ENCODE results near the gene CHIC1.
A peak's percentile ranks its signal among the peaks of the same experiment; 100 is the strongest.

CHIC1 gene

DNA sequence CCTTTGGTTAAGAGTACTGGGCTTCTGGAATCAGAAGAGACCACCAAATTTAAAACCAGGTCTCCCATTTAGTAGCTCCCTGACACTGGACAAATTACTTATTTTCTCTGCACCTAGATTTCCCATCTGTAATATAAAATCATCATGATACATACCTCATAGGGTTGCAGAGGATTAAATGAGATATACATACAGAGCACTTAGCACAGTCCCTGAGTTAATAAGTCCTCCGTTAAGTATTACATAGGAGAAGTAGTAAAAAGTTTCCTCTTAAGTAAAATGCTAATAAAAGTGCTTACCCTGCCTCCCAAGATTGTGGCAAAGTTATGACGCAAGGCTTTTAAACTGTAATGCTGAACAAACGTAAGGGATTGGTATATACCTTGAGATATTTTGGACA, 539 bp upstream of the CHIC1 start:
- H3F3A ChIP-seq (ENCODE audit: insufficient read depth, low read length) = peaks cover 8% of the 10 kb centered on the region; the same call in 1 of the 2 replicates
- TF ChIP-seq, protein P1, sequence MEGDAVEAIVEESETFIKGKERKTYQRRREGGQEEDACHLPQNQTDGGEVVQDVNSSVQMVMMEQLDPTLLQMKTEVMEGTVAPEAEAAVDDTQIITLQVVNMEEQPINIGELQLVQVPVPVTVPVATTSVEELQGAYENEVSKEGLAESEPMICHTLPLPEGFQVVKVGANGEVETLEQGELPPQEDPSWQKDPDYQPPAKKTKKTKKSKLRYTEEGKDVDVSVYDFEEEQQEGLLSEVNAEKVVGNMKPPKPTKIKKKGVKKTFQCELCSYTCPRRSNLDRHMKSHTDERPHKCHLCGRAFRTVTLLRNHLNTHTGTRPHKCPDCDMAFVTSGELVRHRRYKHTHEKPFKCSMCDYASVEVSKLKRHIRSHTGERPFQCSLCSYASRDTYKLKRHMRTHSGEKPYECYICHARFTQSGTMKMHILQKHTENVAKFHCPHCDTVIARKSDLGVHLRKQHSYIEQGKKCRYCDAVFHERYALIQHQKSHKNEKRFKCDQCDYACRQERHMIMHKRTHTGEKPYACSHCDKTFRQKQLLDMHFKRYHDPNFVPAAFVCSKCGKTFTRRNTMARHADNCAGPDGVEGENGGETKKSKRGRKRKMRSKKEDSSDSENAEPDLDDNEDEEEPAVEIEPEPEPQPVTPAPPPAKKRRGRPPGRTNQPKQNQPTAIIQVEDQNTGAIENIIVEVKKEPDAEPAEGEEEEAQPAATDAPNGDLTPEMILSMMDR (IDR thresholded peaks at IDR 0.05; ENCODE audit: low read length) = no peak
- TF ChIP-seq EZH2 (optimal IDR thresholded peaks at IDR 0.05; ENCODE audit: low read depth, low read length) (no peak), EZH2phosphoT487 (IDR thresholded peaks at IDR 0.05; ENCODE audit: low read length) (no peak)
- H3K9me2 ChIP-seq (replicated peaks; ENCODE audit: insufficient read depth, low read length) = no peaks in the 10 kb centered on the region
- H2AFZ ChIP-seq (ENCODE audit: low read length) = peak overlapping the region; percentile 52
- H3K9ac ChIP-seq (ENCODE audit: low read length) = peak overlapping the region; percentile 59; the same call in 1 of the 2 replicates
- H3K79me2 ChIP-seq (ENCODE audit: low read length) = peaks cover 32% of the 10 kb centered on the region
- peak overlapping the region; percentile 39; the same call in 1 of the 2 replicates for H3K27ac ChIP-seq (ENCODE audit: low read length)
- no peak for DNase-seq
- H3K36me3 ChIP-seq (replicated peaks; ENCODE audit: insufficient read depth, low read length) = no peaks in the 10 kb centered on the region
- H3K4me3 ChIP-seq (ENCODE audit: low read length) = peak overlapping the region; percentile 76
- no peaks in the 10 kb centered on the region for H3K4me1 ChIP-seq (ENCODE audit: low read length)
- H3K27me3 ChIP-seq (replicated peaks; ENCODE audit: insufficient read depth, low read length) = no peaks in the 10 kb centered on the region
- H3K9me3 ChIP-seq (replicated peaks; ENCODE audit: insufficient read depth, low read length) = no peaks in the 10 kb centered on the region
- H3K4me2 ChIP-seq (ENCODE audit: low read depth, low read length) = peak overlapping the region; percentile 68
- no peaks in the 10 kb centered on the region for H4K20me1 ChIP-seq (ENCODE audit: insufficient read depth, low read length)

DNA sequence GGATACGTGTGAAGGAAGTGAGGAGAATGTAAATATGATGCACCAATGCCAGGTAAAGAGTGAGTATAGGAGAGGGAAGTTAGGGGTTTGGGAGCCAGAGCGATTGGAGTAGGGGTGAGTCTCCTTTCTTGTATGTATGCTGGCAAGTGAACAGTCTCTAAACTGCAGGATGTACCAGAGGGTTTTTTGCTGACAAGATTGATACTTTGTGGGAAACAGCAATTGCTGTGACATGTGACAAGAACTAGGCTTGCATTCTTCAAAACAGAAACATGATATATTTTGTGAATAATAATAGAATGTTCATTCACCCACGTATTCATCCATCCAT, 706 bp downstream of the CHIC1 start:
- H3K9me3 ChIP-seq (replicated peaks; ENCODE audit: insufficient read depth, low read length) = no peaks in the 10 kb centered on the region
- H3K36me3 ChIP-seq (replicated peaks; ENCODE audit: insufficient read depth, low read length) = no peaks in the 10 kb centered on the region
- H3K4me2 ChIP-seq (ENCODE audit: low read depth, low read length) = peak overlapping the region; percentile 51
- H3K27me3 ChIP-seq (replicated peaks; ENCODE audit: insufficient read depth, low read length) = no peaks in the 10 kb centered on the region
- H3F3A ChIP-seq (ENCODE audit: insufficient read depth, low read length) = peaks cover 8% of the 10 kb centered on the region; the same call in 1 of the 2 replicates
- H3K4me1 ChIP-seq (ENCODE audit: low read length) = no peaks in the 10 kb centered on the region
- H3K27ac ChIP-seq (ENCODE audit: low read length) = peak overlapping the region; percentile 82
- H4K20me1 ChIP-seq (ENCODE audit: insufficient read depth, low read length) = no peaks in the 10 kb centered on the region
- DNase-seq = peak; percentile 63
- peak overlapping the region; percentile 80 for H2AFZ ChIP-seq (ENCODE audit: low read length)
- H3K79me2 ChIP-seq (ENCODE audit: low read length) = peaks cover 38% of the 10 kb centered on the region
- TF ChIP-seq EZH2phosphoT487 (IDR thresholded peaks at IDR 0.05; ENCODE audit: low read length) = no peak
- TF ChIP-seq, protein P1 (IDR thresholded peaks at IDR 0.05; ENCODE audit: low read length) = no peak
- no peak for TF ChIP-seq EZH2 (optimal IDR thresholded peaks at IDR 0.05; ENCODE audit: low read depth, low read length)
- no peaks in the 10 kb centered on the region for H3K9me2 ChIP-seq (replicated peaks; ENCODE audit: insufficient read depth, low read length)
- peak overlapping the region; percentile 80 for H3K9ac ChIP-seq (ENCODE audit: low read length)
- H3K4me3 ChIP-seq (ENCODE audit: low read length) = peak overlapping the region; percentile 76

DNA sequence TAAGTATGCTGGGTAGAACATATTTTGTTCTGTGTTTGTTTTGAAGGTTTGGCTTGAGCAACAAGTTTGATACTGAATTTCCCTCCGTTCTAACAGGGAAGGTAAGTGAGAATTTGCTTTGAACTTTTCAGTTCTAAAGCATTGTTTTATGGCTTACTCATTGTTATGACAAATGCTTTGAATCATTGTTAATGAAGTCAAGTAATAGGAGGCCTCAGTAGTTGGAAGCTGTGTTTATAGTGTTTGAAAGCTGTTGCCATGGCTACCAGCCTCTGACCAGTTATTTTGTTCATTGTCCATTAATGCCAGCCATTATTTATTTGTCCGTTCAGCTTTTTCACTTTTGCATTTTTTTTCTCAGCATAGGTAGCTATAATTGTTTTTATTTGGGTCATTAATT, 14.4 kb downstream of the CHIC1 start:
- H4K20me1 ChIP-seq (ENCODE audit: insufficient read depth, low read length) = no peaks in the 10 kb centered on the region
- no peak for DNase-seq
- H3K79me2 ChIP-seq (ENCODE audit: low read length) = peaks cover 32% of the 10 kb centered on the region
- no peak overlapping the region for H3K4me2 ChIP-seq (ENCODE audit: low read depth, low read length)
- H3K9me2 ChIP-seq (replicated peaks; ENCODE audit: insufficient read depth, low read length) = no peaks in the 10 kb centered on the region
- H3K27me3 ChIP-seq (replicated peaks; ENCODE audit: insufficient read depth, low read length) = no peaks in the 10 kb centered on the region
- TF ChIP-seq EZH2 (optimal IDR thresholded peaks at IDR 0.05; ENCODE audit: low read depth, low read length) = no peak
- TF ChIP-seq, protein P1 (IDR thresholded peaks at IDR 0.05; ENCODE audit: low read length) = no peak
- no peak for TF ChIP-seq EZH2phosphoT487 (IDR thresholded peaks at IDR 0.05; ENCODE audit: low read length)
- H3K27ac ChIP-seq (ENCODE audit: low read length) = no peak overlapping the region
- no peak overlapping the region for H2AFZ ChIP-seq (ENCODE audit: low read length)
- no peak overlapping the region for H3K4me3 ChIP-seq (ENCODE audit: low read length)
- no peak overlapping the region for H3K9ac ChIP-seq (ENCODE audit: low read length)
- no peaks in the 10 kb centered on the region for H3K9me3 ChIP-seq (replicated peaks; ENCODE audit: insufficient read depth, low read length)
- no peaks in the 10 kb centered on the region for H3F3A ChIP-seq (ENCODE audit: insufficient read depth, low read length)
- no peaks in the 10 kb centered on the region; the same call in 1 of the 2 replicates for H3K36me3 ChIP-seq (replicated peaks; ENCODE audit: insufficient read depth, low read length)
- no peaks in the 10 kb centered on the region for H3K4me1 ChIP-seq (ENCODE audit: low read length)

Measured in MM.1S (cell line).